Common myeloid progenitor, CD34-positive (primary cell): ENCODE data around the gene DNAAF3.

ENCODE experiments used
- CTCF ChIA-PET: fragments of 350-600 bp; sonication (Branson Sonifier 250); formaldehyde crosslinking; loops from one replicate; lab custom pipeline; 2021; ENCODE audit warnings: antibody characterized with exemption; lab: Charles Lee
- POLR2A ChIA-PET: fragments of 350-600 bp; sonication (Branson Sonifier 250); formaldehyde crosslinking; loops from one replicate; lab custom pipeline; 2021; ENCODE audit warnings: antibody characterized with exemption; lab: Charles Lee
- DNase-seq, 3 donors: peaks; one replicate each; pipeline versions ENCODE4 v3.0.0 to v3.0.0-alpha.2; 2013
- H3K27ac ChIP-seq, 2 experiments: 1 replicate in 1 of 2; 2 replicates in 1 of 2; pipeline ENCODE4 v1.7.0; 2013; ENCODE audit warnings: inconsistent platforms in 2 of 2, low read length in 2 of 2, mild to moderate bottlenecking in 2 of 2, low read depth in 1 of 2, moderate library complexity in 1 of 2; ENCODE audit not compliant: severe bottlenecking in 2 of 2, insufficient read depth in 1 of 2, poor library complexity in 1 of 2
- H3K27me3 ChIP-seq, 5 experiments: replicated peaks in 2 of 5; 1 replicate in 3 of 5; 2 replicates in 2 of 5; pipeline versions ENCODE4 v1.6.1 to v1.7.0; 2013; ENCODE audit warnings: low read length in 4 of 5, mild to moderate bottlenecking in 2 of 5, moderate library complexity in 2 of 5, inconsistent platforms in 1 of 5; ENCODE audit not compliant: insufficient read depth in 5 of 5, control insufficient read depth in 4 of 5
- H3K36me3 ChIP-seq, 4 experiments: 1 replicate in 2 of 4; 2 replicates in 2 of 4; pipeline versions ENCODE4 v1.6.1 to v1.7.0; 2013; ENCODE audit warnings: low read length in 3 of 4, control low read depth in 1 of 4, mild to moderate bottlenecking in 1 of 4; ENCODE audit not compliant: control insufficient read depth in 4 of 4, insufficient read depth in 4 of 4
- H3K4me1 ChIP-seq, 4 experiments: 1 replicate in 3 of 4; 2 replicates in 1 of 4; pipeline versions ENCODE4 v1.6.1 to v1.7.1; 2013; ENCODE audit warnings: low read length in 3 of 4, mild to moderate bottlenecking in 3 of 4, control low read depth in 1 of 4, inconsistent platforms in 1 of 4, moderate library complexity in 1 of 4; ENCODE audit not compliant: control insufficient read depth in 4 of 4, insufficient read depth in 4 of 4; ENCODE audit errors: control extremely low read depth in 1 of 4
- H3K4me3 ChIP-seq, 7 experiments: 1 replicate in 4 of 7; 2 replicates in 3 of 7; pipeline versions ENCODE4 v1.5.1 to v1.7.0; 2013; ENCODE audit warnings: mild to moderate bottlenecking in 7 of 7, low read length in 6 of 7, moderate library complexity in 6 of 7, inconsistent platforms in 2 of 7, low read depth in 2 of 7, control low read depth in 1 of 7; ENCODE audit not compliant: insufficient read depth in 4 of 7, control insufficient read depth in 1 of 7; ENCODE audit errors: extremely low read depth in 1 of 7
- H3K9me3 ChIP-seq, 5 experiments: 1 replicate in 4 of 5; 2 replicates in 1 of 5; pipeline versions ENCODE4 v1.6.1 to v1.7.1; 2013; ENCODE audit warnings: low read length in 4 of 5, mild to moderate bottlenecking in 2 of 5, inconsistent platforms in 1 of 5, low read depth in 1 of 5, moderate library complexity in 1 of 5; ENCODE audit not compliant: control insufficient read depth in 4 of 5, insufficient read depth in 2 of 5; ENCODE audit errors: control extremely low read depth in 1 of 5
- WGBS: methylation state at CpG from one replicate; pipeline ENCODE4 v1.1.5; 2013; ENCODE audit not compliant: insufficient coverage; 5-methylcytosine and 5-hydroxymethylcytosine counted together

The DNAAF3 gene

GRCh38 chr19:55188625-55189024 lies 22.2 kb upstream of the DNAAF3 start:
- ChIA-PET CTCF (no interaction called here), POLR2A (interaction anchor here (0.7 kb wide), 1 partner anchor 32 kb away, joined by 4 read pairs; no protein-coding TSS in a partner anchor)
- H3K4me3 ChIP-seq, result peak overlapping the region in 4 of 7 experiments; percentile 37 to 69 (median 47)
- H3K9me3 ChIP-seq, result no peaks in the 10 kb centered on the region
- no peaks in the 10 kb centered on the region for H3K27me3 ChIP-seq
- no peaks in the 10 kb centered on the region for H3K36me3 ChIP-seq
- peaks cover 0 to 16% (median 8%) of the 10 kb centered on the region in 4 experiments for H3K4me1 ChIP-seq
- no peak overlapping the region for H3K27ac ChIP-seq
- 21% methylated on average over 8 of the region's 8 CpGs for WGBS
- DNase-seq, result peak in 1 of 3 donors; percentile 40

DNA sequence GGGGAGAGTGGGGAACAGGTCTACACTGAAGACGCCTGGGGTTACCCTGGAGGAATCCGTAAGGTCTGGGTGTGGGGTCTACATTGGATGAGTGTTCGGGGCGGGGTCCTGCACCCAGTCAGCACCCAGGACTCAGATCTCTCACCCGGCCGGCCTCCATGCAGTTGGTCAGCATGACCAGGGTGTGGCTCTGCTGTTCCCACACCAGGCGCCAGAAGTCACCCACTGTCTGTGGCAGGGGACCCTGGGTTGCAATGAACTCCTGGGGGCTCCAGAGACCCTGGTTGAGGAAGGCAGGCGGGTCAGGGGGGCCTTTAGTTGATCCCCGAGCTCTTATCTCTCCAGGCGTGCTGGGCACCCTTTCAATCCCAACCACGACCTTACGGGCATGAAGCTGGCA lies 19.7 kb upstream of the DNAAF3 start:
- no peak for DNase-seq
- H3K4me1 ChIP-seq, result peaks cover 0 to 16% (median 8%) of the 10 kb centered on the region in 4 experiments
- WGBS, result 99% methylated on average over 10 of the region's 12 CpGs
- H3K27ac ChIP-seq, result no peak overlapping the region
- ChIA-PET POLR2A (no interaction called here), CTCF (interaction anchor here (1.0 kb wide), 1 partner anchor 32 kb away, joined by 3 read pairs; no protein-coding TSS in a partner anchor)
- H3K36me3 ChIP-seq, result no peaks in the 10 kb centered on the region
- H3K27me3 ChIP-seq, result peaks cover 0 to 13% (median 5%) of the 10 kb centered on the region in 5 experiments
- no peaks in the 10 kb centered on the region for H3K9me3 ChIP-seq
- no peak overlapping the region for H3K4me3 ChIP-seq

DNA sequence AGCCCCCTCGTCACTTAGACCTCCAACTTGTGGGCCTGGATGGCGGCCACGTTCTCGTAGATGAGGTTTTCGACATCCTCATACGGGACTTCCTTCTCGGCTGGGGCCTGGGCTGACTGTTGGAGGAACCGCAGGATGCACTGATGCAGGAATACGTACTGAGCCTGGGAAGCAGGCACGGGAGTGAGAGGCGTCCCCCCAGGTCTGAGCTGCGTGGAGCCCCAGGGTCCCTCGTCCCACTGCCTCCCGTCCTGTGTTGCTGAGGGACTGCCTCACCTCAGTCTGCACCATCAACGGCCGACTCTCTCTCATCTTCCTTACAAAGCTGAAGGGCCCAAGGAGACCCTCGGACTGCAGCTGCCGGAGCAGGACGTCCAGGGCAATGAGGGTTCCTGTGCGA lies 15.3 kb upstream of the DNAAF3 start:
- DNase-seq, result no peak
- H3K9me3 ChIP-seq, result no peaks in the 10 kb centered on the region
- CTCF ChIA-PET, result interaction anchor here (1.9 kb wide), 1 partner anchor 22 kb away, joined by 5 read pairs; no protein-coding TSS in a partner anchor
- peaks cover 0 to 25% (median 17%) of the 10 kb centered on the region in 4 experiments for H3K4me1 ChIP-seq
- peaks cover 4 to 39% (median 15%) of the 10 kb centered on the region in 5 experiments for H3K27me3 ChIP-seq
- WGBS, result 70% methylated on average over 13 of the region's 20 CpGs
- H3K36me3 ChIP-seq, result no peaks in the 10 kb centered on the region
- POLR2A ChIA-PET, result no interaction called here
- no peak overlapping the region for H3K4me3 ChIP-seq
- H3K27ac ChIP-seq, result no peak overlapping the region

GRCh38 chr19:55179606-55180484 lies 13.4 kb upstream of the DNAAF3 start, which contains the start of gene SYT5:
Gene SYT5 (minus strand): TSS chr19:55180289. CDS start chr19:55179041, 1,248 bp downstream.
- no peaks in the 10 kb centered on the region for H3K36me3 ChIP-seq
- ChIA-PET POLR2A (interaction anchor here (0.9 kb wide), 1 partner anchor 13 kb away, joined by 3 read pairs; no protein-coding TSS in a partner anchor), CTCF (interaction anchor here (0.9 to 7.6 kb wide), 3 partner anchors 14 to 453 kb away, joined by 3 to 31 read pairs (median 5); partner anchors contain the start of gene DNAAF3)
- DNase-seq, result peak in 2 of 3 donors; percentile 60 to 67
- H3K9me3 ChIP-seq, result peaks cover 0 to 10% (median 0%) of the 10 kb centered on the region in 5 experiments
- WGBS, result 3% methylated on average over 47 of the region's 68 CpGs
- no peak within 1 kb of the TSS for H3K27ac ChIP-seq
- H3K27me3 ChIP-seq, result peaks cover 4 to 58% (median 31%) of the 10 kb centered on the region in 5 experiments
- H3K4me3 ChIP-seq, result peak within 1 kb of the TSS in 5 of 7 experiments; percentile 17 to 66 (median 46)
- peaks cover 0 to 25% (median 16%) of the 10 kb centered on the region in 4 experiments for H3K4me1 ChIP-seq

GRCh38 chr19:55178781-55179599 lies 12.6 kb upstream of the DNAAF3 start:
- Histone ChIP-seq H3K27ac (no peak overlapping the region), H3K4me1 (peaks cover 0 to 30% (median 17%) of the 10 kb centered on the region in 4 experiments), H3K27me3 (peaks cover 7 to 66% (median 36%) of the 10 kb centered on the region in 5 experiments), H3K4me3 (peak overlapping the region in 4 of 7 experiments; percentile 32 to 66 (median 50)), H3K9me3 (peaks cover 0 to 11% (median 0%) of the 10 kb centered on the region in 5 experiments), H3K36me3 (no peaks in the 10 kb centered on the region)
- POLR2A ChIA-PET, result interaction anchor here (0.9 kb wide), 1 partner anchor 12 kb away, joined by 3 read pairs; no protein-coding TSS in a partner anchor
- DNase-seq, result peak; percentile 94 to 97 (median 97)
- CTCF ChIA-PET, result interaction anchor here (0.8 to 7.6 kb wide), 2 partner anchors 13 to 390 kb away, joined by 3 to 31 read pairs; partner anchors contain the start of gene DNAAF3
- WGBS, result 2% methylated on average over 49 of the region's 61 CpGs

- no peak overlapping the region for H3K4me3 ChIP-seq
- peaks cover 0 to 42% (median 27%) of the 10 kb centered on the region in 4 experiments for H3K4me1 ChIP-seq
- POLR2A ChIA-PET, result no interaction called here
- no peak overlapping the region for H3K27ac ChIP-seq
- DNase-seq, result peak in 2 of 3 donors; percentile 39 to 61
- peaks cover 0 to 11% (median 0%) of the 10 kb centered on the region in 5 experiments for H3K9me3 ChIP-seq
- WGBS, result 43% methylated on average over 2 of the region's 2 CpGs
- no peaks in the 10 kb centered on the region for H3K36me3 ChIP-seq
- peaks cover 7 to 80% (median 38%) of the 10 kb centered on the region in 5 experiments for H3K27me3 ChIP-seq
- CTCF ChIA-PET, result interaction anchor here (1.2 to 7.6 kb wide), 4 partner anchors 10 to 35 kb away, joined by 3 to 31 read pairs (median 4); partner anchors contain the start of gene DNAAF3
Measured at GRCh38 chr19:55176076-55176475, 9.7 kb upstream of the DNAAF3 start.
